ENCODE measurements around the gene TSPAN14.

TSPAN14 gene

GRCh38 chr10:80444124-80444523 lies 10.0 kb upstream of the TSPAN14 start:
- H3K4me1 ChIP-seq (ENCODE audit: control insufficient read depth, insufficient read depth, low read length, poor library complexity, severe bottlenecking), result peaks cover 4% of the 10 kb centered on the region
- no peak overlapping the region for H3K27ac ChIP-seq (ENCODE audit: insufficient read depth, low read length, poor library complexity, severe bottlenecking)
- no peak for DNase-seq
- no peaks in the 10 kb centered on the region for H3K9me3 ChIP-seq (ENCODE audit: control insufficient read depth, low read length)
- no peaks in the 10 kb centered on the region for H3K36me3 ChIP-seq (ENCODE audit: control insufficient read depth, insufficient read depth, low read length)
- H3K27me3 ChIP-seq (replicated peaks; ENCODE audit: control insufficient read depth, insufficient read depth, low read length, poor library complexity, severe bottlenecking), result no peaks in the 10 kb centered on the region
- no peak overlapping the region for H3K4me3 ChIP-seq (ENCODE audit: insufficient read depth, low read depth, low read length, poor library complexity, severe bottlenecking)

DNA sequence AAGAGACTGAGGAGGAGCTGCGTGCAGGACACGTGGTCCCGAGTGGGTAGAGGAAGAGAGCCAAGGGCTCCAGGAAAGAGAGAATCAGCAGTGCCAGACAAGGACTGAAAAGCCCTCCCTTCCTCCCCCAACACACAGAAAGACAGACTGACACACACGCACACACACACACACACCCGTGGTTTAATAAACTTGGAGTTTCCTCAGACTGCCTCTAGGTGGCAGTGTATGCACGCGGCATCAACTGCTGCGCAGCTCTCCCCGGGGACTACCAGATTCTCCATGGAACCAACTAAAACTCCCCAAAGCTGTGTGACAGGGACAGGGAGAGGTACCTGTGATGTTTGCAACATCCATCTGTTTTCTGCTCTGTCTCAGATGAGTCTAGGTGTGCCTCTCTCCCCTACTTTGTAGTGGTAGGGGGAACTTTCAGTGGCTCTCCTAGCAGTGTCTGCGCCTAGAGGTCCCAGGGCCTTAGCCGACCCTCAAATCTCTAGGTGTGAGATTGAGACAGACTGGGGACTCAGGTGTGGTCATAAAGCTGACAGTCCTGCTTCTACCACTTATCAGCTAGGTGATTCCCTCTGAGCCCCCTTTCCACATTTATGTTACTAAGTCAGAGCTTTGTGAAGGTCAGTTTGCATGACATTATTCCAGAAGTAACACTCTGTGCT lies 9.3 kb upstream of the TSPAN14 start:
- H3K4me3 ChIP-seq (ENCODE audit: insufficient read depth, low read depth, low read length, poor library complexity, severe bottlenecking), result no peak overlapping the region
- no peaks in the 10 kb centered on the region for H3K36me3 ChIP-seq (ENCODE audit: control insufficient read depth, insufficient read depth, low read length)
- no peaks in the 10 kb centered on the region for H3K9me3 ChIP-seq (ENCODE audit: control insufficient read depth, low read length)
- H3K27me3 ChIP-seq (replicated peaks; ENCODE audit: control insufficient read depth, insufficient read depth, low read length, poor library complexity, severe bottlenecking), result no peaks in the 10 kb centered on the region
- DNase-seq, result peak in 2 of 3 donors; percentile 52 to 60
- no peak overlapping the region for H3K27ac ChIP-seq (ENCODE audit: insufficient read depth, low read length, poor library complexity, severe bottlenecking)
- H3K4me1 ChIP-seq (ENCODE audit: control insufficient read depth, insufficient read depth, low read length, poor library complexity, severe bottlenecking), result peaks cover 4% of the 10 kb centered on the region

GRCh38 chr10:80447436-80448190 lies 6.5 kb upstream of the TSPAN14 start:
- Histone ChIP-seq H3K36me3 (ENCODE audit: control insufficient read depth, insufficient read depth, low read length) (no peaks in the 10 kb centered on the region), H3K27me3 (replicated peaks; ENCODE audit: control insufficient read depth, insufficient read depth, low read length, poor library complexity, severe bottlenecking) (no peaks in the 10 kb centered on the region), H3K27ac (ENCODE audit: insufficient read depth, low read length, poor library complexity, severe bottlenecking) (no peak overlapping the region), H3K4me1 (ENCODE audit: control insufficient read depth, insufficient read depth, low read length, poor library complexity, severe bottlenecking) (peaks cover 4% of the 10 kb centered on the region), H3K9me3 (ENCODE audit: control insufficient read depth, low read length) (no peaks in the 10 kb centered on the region), H3K4me3 (ENCODE audit: insufficient read depth, low read depth, low read length, poor library complexity, severe bottlenecking) (no peak overlapping the region)
- DNase-seq, result no peak

DNA sequence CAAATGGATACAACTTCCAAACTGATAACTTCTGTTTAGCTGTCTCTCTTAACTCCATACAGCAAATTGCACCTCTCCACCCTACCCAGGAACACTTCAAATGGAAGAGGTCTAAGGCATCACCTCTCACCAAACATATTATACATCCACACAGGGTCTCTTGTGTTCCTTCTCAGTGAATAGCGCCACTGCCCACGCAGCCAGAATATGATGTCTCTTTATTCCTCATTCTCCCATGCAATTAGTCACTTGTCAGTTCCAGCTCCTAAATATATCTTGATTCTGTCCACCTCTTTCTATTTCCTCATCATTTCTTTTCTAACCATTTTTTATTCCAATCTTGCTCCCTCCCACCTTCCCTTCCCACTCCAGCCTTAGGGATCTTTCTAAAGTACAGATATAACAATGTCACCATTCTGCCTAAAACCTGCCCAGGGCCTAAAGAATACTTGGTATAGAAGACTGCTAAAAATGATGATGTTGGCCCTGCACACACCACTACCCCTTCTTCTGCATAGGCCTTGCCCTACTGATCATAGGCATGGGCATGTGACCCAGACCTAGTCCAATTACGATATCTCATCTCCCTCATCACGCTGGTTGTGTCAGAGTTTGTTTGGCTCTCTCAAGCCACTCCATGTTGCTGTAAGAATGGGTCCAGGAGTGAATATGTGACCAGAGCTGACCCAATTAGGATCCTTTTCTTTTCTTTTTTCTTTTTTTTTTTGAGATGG lies 5.7 kb upstream of the TSPAN14 start:
- DNase-seq, result no peak
- Histone ChIP-seq H3K9me3 (ENCODE audit: control insufficient read depth, low read length) (no peaks in the 10 kb centered on the region), H3K4me1 (ENCODE audit: control insufficient read depth, insufficient read depth, low read length, poor library complexity, severe bottlenecking) (peaks cover 4% of the 10 kb centered on the region), H3K4me3 (ENCODE audit: insufficient read depth, low read depth, low read length, poor library complexity, severe bottlenecking) (no peak overlapping the region), H3K36me3 (ENCODE audit: control insufficient read depth, insufficient read depth, low read length) (no peaks in the 10 kb centered on the region), H3K27me3 (replicated peaks; ENCODE audit: control insufficient read depth, insufficient read depth, low read length, poor library complexity, severe bottlenecking) (no peaks in the 10 kb centered on the region), H3K27ac (ENCODE audit: insufficient read depth, low read length, poor library complexity, severe bottlenecking) (no peak overlapping the region)

DNA sequence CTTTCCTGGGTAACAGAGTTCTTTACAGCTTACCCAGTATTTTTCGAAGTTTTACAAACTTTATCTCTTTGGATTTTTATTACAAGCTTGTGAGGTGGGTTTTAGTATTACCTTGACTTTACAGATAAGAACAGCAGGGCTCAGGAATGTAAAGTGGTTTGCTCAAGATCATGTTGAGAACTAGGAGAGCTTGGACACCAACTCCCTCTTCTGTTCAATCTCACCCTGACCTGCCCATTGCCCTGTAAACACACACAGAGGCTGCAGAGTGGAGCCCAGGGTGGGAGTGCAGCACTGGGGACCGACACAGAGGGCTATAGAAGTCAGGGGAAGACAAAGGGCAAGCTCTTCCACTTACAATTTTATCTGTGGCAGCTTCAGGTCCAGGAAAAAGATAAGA lies 4.6 kb upstream of the TSPAN14 start:
- Histone ChIP-seq H3K4me3 (ENCODE audit: insufficient read depth, low read depth, low read length, poor library complexity, severe bottlenecking) (no peak overlapping the region), H3K4me1 (ENCODE audit: control insufficient read depth, insufficient read depth, low read length, poor library complexity, severe bottlenecking) (peaks cover 4% of the 10 kb centered on the region), H3K27ac (ENCODE audit: insufficient read depth, low read length, poor library complexity, severe bottlenecking) (no peak overlapping the region), H3K36me3 (ENCODE audit: control insufficient read depth, insufficient read depth, low read length) (no peaks in the 10 kb centered on the region), H3K9me3 (ENCODE audit: control insufficient read depth, low read length) (no peaks in the 10 kb centered on the region), H3K27me3 (replicated peaks; ENCODE audit: control insufficient read depth, insufficient read depth, low read length, poor library complexity, severe bottlenecking) (no peaks in the 10 kb centered on the region)
- DNase-seq, result no peak

GRCh38 chr10:80451132-80451531 lies 3.0 kb upstream of the TSPAN14 start:
- Histone ChIP-seq H3K4me1 (ENCODE audit: control insufficient read depth, insufficient read depth, low read length, poor library complexity, severe bottlenecking) (peaks cover 2% of the 10 kb centered on the region), H3K9me3 (ENCODE audit: control insufficient read depth, low read length) (no peaks in the 10 kb centered on the region), H3K27ac (ENCODE audit: insufficient read depth, low read length, poor library complexity, severe bottlenecking) (no peak overlapping the region), H3K36me3 (ENCODE audit: control insufficient read depth, insufficient read depth, low read length) (peaks cover 3% of the 10 kb centered on the region), H3K4me3 (ENCODE audit: insufficient read depth, low read depth, low read length, poor library complexity, severe bottlenecking) (no peak overlapping the region), H3K27me3 (replicated peaks; ENCODE audit: control insufficient read depth, insufficient read depth, low read length, poor library complexity, severe bottlenecking) (no peaks in the 10 kb centered on the region)
- no peak for DNase-seq

DNA sequence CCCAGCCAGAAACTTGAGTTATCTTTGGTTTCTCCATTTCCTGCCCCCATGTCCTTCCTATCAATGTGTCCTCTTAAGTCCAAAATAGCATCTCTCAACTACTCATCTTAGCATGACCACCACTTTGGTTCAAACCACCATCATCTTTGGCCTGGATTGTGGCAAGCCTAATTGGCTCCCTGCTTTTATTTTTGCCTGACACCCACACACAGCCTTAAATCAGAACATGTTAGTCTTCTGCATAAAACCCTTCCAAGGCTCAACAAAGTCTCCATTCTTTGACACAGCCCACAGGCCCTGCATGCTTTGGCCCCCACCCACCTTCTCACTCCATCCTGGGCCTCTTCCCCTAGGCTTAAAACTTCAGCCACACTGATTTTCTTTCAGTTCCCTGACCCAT lies 2.0 kb upstream of the TSPAN14 start:
- Histone ChIP-seq H3K9me3 (ENCODE audit: control insufficient read depth, low read length) (no peaks in the 10 kb centered on the region), H3K27ac (ENCODE audit: insufficient read depth, low read length, poor library complexity, severe bottlenecking) (no peak overlapping the region), H3K36me3 (ENCODE audit: control insufficient read depth, insufficient read depth, low read length) (peaks cover 3% of the 10 kb centered on the region), H3K27me3 (replicated peaks; ENCODE audit: control insufficient read depth, insufficient read depth, low read length, poor library complexity, severe bottlenecking) (no peaks in the 10 kb centered on the region), H3K4me1 (ENCODE audit: control insufficient read depth, insufficient read depth, low read length, poor library complexity, severe bottlenecking) (peaks cover 8% of the 10 kb centered on the region), H3K4me3 (ENCODE audit: insufficient read depth, low read depth, low read length, poor library complexity, severe bottlenecking) (no peak overlapping the region)
- DNase-seq, result no peak

DNA sequence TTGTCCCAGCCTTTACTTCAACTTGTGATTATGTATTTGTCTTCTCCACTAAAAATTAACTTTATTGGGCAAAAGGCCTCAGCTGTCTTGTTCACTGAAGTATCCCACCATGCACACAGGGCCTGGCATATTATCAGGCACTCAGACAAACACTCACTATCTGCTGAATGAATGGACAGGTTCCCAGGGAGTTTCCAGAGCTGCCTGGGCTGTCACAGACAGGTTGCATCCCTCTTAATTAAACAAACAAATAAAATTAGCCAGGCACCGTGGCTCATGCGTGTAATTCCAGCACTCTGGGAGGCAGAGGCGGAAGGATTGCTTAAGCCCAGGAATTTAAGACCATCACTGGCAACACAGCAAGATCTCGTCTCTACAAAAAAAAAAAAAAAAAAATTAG lies 1.5 kb upstream of the TSPAN14 start:
- H3K4me3 ChIP-seq (ENCODE audit: insufficient read depth, low read depth, low read length, poor library complexity, severe bottlenecking), result no peak overlapping the region
- no peaks in the 10 kb centered on the region for H3K27me3 ChIP-seq (replicated peaks; ENCODE audit: control insufficient read depth, insufficient read depth, low read length, poor library complexity, severe bottlenecking)
- no peak overlapping the region for H3K27ac ChIP-seq (ENCODE audit: insufficient read depth, low read length, poor library complexity, severe bottlenecking)
- peaks cover 12% of the 10 kb centered on the region for H3K4me1 ChIP-seq (ENCODE audit: control insufficient read depth, insufficient read depth, low read length, poor library complexity, severe bottlenecking)
- DNase-seq, result no peak
- H3K9me3 ChIP-seq (ENCODE audit: control insufficient read depth, low read length), result no peaks in the 10 kb centered on the region
- H3K36me3 ChIP-seq (ENCODE audit: control insufficient read depth, insufficient read depth, low read length), result peaks cover 3% of the 10 kb centered on the region

DNA sequence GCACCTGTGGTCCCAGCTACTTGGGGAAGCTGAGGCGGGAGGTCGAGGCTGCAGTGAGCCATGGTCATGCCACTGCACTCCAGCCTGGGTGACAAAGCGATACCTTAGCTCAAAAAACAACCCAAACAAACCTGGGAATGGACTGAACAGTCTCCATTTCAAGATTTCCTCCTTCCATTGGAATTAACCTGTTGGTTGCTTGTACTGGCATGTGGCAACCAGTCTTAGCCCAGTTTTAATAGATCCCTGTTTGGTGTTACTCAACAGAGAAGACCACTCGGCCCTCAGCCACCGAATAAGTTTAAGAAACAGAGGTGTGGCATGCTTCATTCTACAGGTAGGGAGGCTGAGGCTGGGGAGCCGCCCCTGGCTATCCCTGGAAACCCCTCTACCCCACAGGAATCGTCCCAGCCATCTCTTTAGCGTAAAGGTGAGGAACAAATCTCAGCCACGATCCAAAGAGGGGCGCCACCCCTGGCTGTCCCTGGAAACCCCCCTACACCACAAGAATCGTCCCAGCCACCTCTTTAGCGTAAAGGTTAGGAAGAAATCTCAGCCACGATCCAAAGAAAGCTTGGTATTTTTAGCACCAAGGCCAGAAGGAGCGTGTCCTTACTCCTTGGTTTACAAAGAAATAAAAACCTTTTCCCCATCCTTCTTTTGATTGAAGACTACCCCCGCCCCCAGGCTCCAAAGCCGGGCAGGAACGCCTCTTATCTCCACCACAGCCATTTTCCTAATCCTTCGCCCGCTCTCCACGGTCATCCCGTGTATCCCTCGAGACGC lies 861 bp upstream of the TSPAN14 start:
- Histone ChIP-seq H3K36me3 (ENCODE audit: control insufficient read depth, insufficient read depth, low read length) (peaks cover 3% of the 10 kb centered on the region), H3K4me1 (ENCODE audit: control insufficient read depth, insufficient read depth, low read length, poor library complexity, severe bottlenecking) (peaks cover 18% of the 10 kb centered on the region), H3K9me3 (ENCODE audit: control insufficient read depth, low read length) (no peaks in the 10 kb centered on the region), H3K4me3 (ENCODE audit: insufficient read depth, low read depth, low read length, poor library complexity, severe bottlenecking) (peak overlapping the region; percentile 43), H3K27ac (ENCODE audit: insufficient read depth, low read length, poor library complexity, severe bottlenecking) (peak overlapping the region; percentile 83), H3K27me3 (replicated peaks; ENCODE audit: control insufficient read depth, insufficient read depth, low read length, poor library complexity, severe bottlenecking) (no peaks in the 10 kb centered on the region)
- DNase-seq, result no peak
